Immature natural killer cell (primary cell): Measurements from ENCODE around the gene RNF43. TPM values are rescaled to one million over a fixed set of nuclear protein-coding genes. Genes with fewer than 3 reads are reported as not detected.
A peak's percentile ranks its signal among the peaks of the same experiment; 100 is the strongest.
"Not testable (repeated sequence)": the region's sequence is repeated elsewhere in the genome, so short reads cannot be mapped to it uniquely, and the experiment has no call there.

ENCODE experiments used
- DNase-seq, 3 donors: peaks; one replicate each; pipeline ENCODE4 v3.0.0; 2022; ENCODE audit warnings: mixed read lengths in 1 of 3
- H3K27ac Mint-ChIP-seq, 6 donors: one replicate each; pipeline ENCODE4 v1.8.0; 2020; ENCODE audit warnings: mixed read lengths in 6 of 6, mild to moderate bottlenecking in 5 of 6, inconsistent platforms in 4 of 6, moderate library complexity in 3 of 6
- H3K27me3 Mint-ChIP-seq, 3 donors: one replicate each; pipeline ENCODE4 v1.8.0; 2020 to 2021; ENCODE audit warnings: low read depth in 3 of 3, mild to moderate bottlenecking in 3 of 3, mixed read lengths in 3 of 3, moderate library complexity in 3 of 3, inconsistent platforms in 1 of 3
- H3K36me3 Mint-ChIP-seq, 3 donors: one replicate each; pipeline ENCODE4 v1.8.0; 2020; ENCODE audit warnings: mixed read lengths in 3 of 3, inconsistent platforms in 2 of 3, mild to moderate bottlenecking in 2 of 3
- H3K4me1 Mint-ChIP-seq, 2 donors: one replicate each; pipeline ENCODE4 v1.8.0; 2020; ENCODE audit warnings: inconsistent platforms in 2 of 2, mild to moderate bottlenecking in 2 of 2, mixed read lengths in 2 of 2, moderate library complexity in 1 of 2
- H3K4me3 Mint-ChIP-seq, 5 donors: one replicate each; pipeline ENCODE4 v1.8.0; 2020; ENCODE audit warnings: mild to moderate bottlenecking in 5 of 5, mixed read lengths in 5 of 5, inconsistent platforms in 3 of 5, moderate library complexity in 3 of 5
- H3K9me3 Mint-ChIP-seq, 6 donors: one replicate each; pipeline ENCODE4 v1.8.0; 2020; ENCODE audit warnings: mild to moderate bottlenecking in 6 of 6, mixed read lengths in 6 of 6, inconsistent platforms in 4 of 6, moderate library complexity in 3 of 6
- polyA plus RNA-seq, 3 donors: library from polyadenylated mRNA; unstranded; fragments of 300-500 nt; fragmentation: Illumina TruSeq; gene quantifications; one replicate each; pipeline ENCODE4 v1.2.3, GENCODE V29; 2021

RNF43 gene
- polyA plus RNA-seq, 3 donors from 2014 or later: 0.58 to 2.1 (median 1.3) TPM

- H3K4me1 Mint-ChIP-seq: no peaks in the 10 kb centered on the region
- no peaks in the 10 kb centered on the region for H3K9me3 Mint-ChIP-seq
- DNase-seq: no peak
- H3K4me3 Mint-ChIP-seq: no peak overlapping the region
- H3K36me3 Mint-ChIP-seq: peaks cover 0 to 4% (median 0%) of the 10 kb centered on the region in 3 donors
- H3K27ac Mint-ChIP-seq: no peak overlapping the region
- no peaks in the 10 kb centered on the region for H3K27me3 Mint-ChIP-seq
Observed at GRCh38 chr17:58399974-58400373, 17.4 kb downstream of the RNF43 start.

GRCh38 chr17:58398574-58399266, 18.6 kb downstream of the RNF43 start:
- no peak overlapping the region for H3K4me3 Mint-ChIP-seq
- H3K27me3 Mint-ChIP-seq: peaks cover 0 to 2% (median 0%) of the 10 kb centered on the region in 3 donors
- H3K9me3 Mint-ChIP-seq: no peaks in the 10 kb centered on the region
- H3K4me1 Mint-ChIP-seq: no peaks in the 10 kb centered on the region
- no peak for DNase-seq
- H3K36me3 Mint-ChIP-seq: peaks cover 0 to 4% (median 0%) of the 10 kb centered on the region in 3 donors
- no peak overlapping the region for H3K27ac Mint-ChIP-seq

GRCh38 chr17:58397421-58397820, 19.9 kb downstream of the RNF43 start:
- not testable (repeated sequence) for H3K27ac Mint-ChIP-seq, H3K9me3 Mint-ChIP-seq, H3K4me1 Mint-ChIP-seq, H3K27me3 Mint-ChIP-seq, DNase-seq, H3K36me3 Mint-ChIP-seq, H3K4me3 Mint-ChIP-seq

- no peaks in the 10 kb centered on the region for H3K4me1 Mint-ChIP-seq
- no peak overlapping the region for H3K27ac Mint-ChIP-seq
- DNase-seq: no peak
- H3K4me3 Mint-ChIP-seq: no peak overlapping the region
- no peaks in the 10 kb centered on the region for H3K9me3 Mint-ChIP-seq
- peaks cover 0 to 4% (median 0%) of the 10 kb centered on the region in 3 donors for H3K27me3 Mint-ChIP-seq
- peaks cover 0 to 6% (median 4%) of the 10 kb centered on the region in 3 donors for H3K36me3 Mint-ChIP-seq
Observed at GRCh38 chr17:58396173-58396572, 21.2 kb downstream of the RNF43 start.

- no peak overlapping the region for H3K27ac Mint-ChIP-seq
- H3K9me3 Mint-ChIP-seq: no peaks in the 10 kb centered on the region
- no peak overlapping the region for H3K4me3 Mint-ChIP-seq
- H3K4me1 Mint-ChIP-seq: no peaks in the 10 kb centered on the region
- no peak for DNase-seq
- H3K36me3 Mint-ChIP-seq: peaks cover 0 to 6% (median 4%) of the 10 kb centered on the region in 3 donors
- peaks cover 0 to 5% (median 0%) of the 10 kb centered on the region in 3 donors for H3K27me3 Mint-ChIP-seq
Observed at GRCh38 chr17:58394534-58395223, 22.7 kb downstream of the RNF43 start.

- Mint-ChIP-seq H3K27ac (no peak overlapping the region), H3K9me3 (no peaks in the 10 kb centered on the region), H3K36me3 (peaks cover 0 to 17% (median 4%) of the 10 kb centered on the region in 3 donors), H3K4me3 (no peak overlapping the region), H3K4me1 (peaks cover 3 to 7% of the 10 kb centered on the region in 2 donors), H3K27me3 (peaks cover 0 to 5% (median 2%) of the 10 kb centered on the region in 3 donors)
- no peak for DNase-seq
Observed at GRCh38 chr17:58391302-58391984, 25.9 kb downstream of the RNF43 start.

- Mint-ChIP-seq H3K4me1 (peaks cover 3 to 7% of the 10 kb centered on the region in 2 donors), H3K4me3 (no peak overlapping the region), H3K27ac (no peak overlapping the region), H3K36me3 (peaks cover 0 to 17% (median 0%) of the 10 kb centered on the region in 3 donors), H3K9me3 (no peaks in the 10 kb centered on the region), H3K27me3 (peaks cover 0 to 7% (median 2%) of the 10 kb centered on the region in 3 donors)
- no peak for DNase-seq
Observed at GRCh38 chr17:58390884-58391283, 26.4 kb downstream of the RNF43 start.

GRCh38 chr17:58388302-58389190, 28.8 kb downstream of the RNF43 start:
- Mint-ChIP-seq H3K9me3 (no peaks in the 10 kb centered on the region), H3K4me3 (no peak overlapping the region), H3K4me1 (peaks cover 20 to 27% of the 10 kb centered on the region in 2 donors), H3K27ac (peak overlapping the region in 1 of 6 donors; percentile 55), H3K36me3 (peaks cover 0 to 17% (median 0%) of the 10 kb centered on the region in 3 donors), H3K27me3 (peaks cover 0 to 5% (median 2%) of the 10 kb centered on the region in 3 donors)
- DNase-seq: no peak

- H3K36me3 Mint-ChIP-seq: peaks cover 0 to 17% (median 0%) of the 10 kb centered on the region in 3 donors
- H3K27me3 Mint-ChIP-seq: peaks cover 0 to 5% (median 2%) of the 10 kb centered on the region in 3 donors
- H3K9me3 Mint-ChIP-seq: no peaks in the 10 kb centered on the region
- no peak for DNase-seq
- H3K27ac Mint-ChIP-seq: peak overlapping the region in 2 of 6 donors; percentile 14 to 46
- no peak overlapping the region for H3K4me3 Mint-ChIP-seq
- peaks cover 26 to 30% of the 10 kb centered on the region in 2 donors for H3K4me1 Mint-ChIP-seq
Observed at GRCh38 chr17:58387834-58388233, 29.5 kb downstream of the RNF43 start.

GRCh38 chr17:58386708-58387107, 30.6 kb downstream of the RNF43 start:
- no peak overlapping the region for H3K4me3 Mint-ChIP-seq
- peaks cover 2 to 4% (median 3%) of the 10 kb centered on the region in 3 donors for H3K27me3 Mint-ChIP-seq
- H3K36me3 Mint-ChIP-seq: peaks cover 0 to 12% (median 0%) of the 10 kb centered on the region in 3 donors
- H3K9me3 Mint-ChIP-seq: no peaks in the 10 kb centered on the region
- H3K27ac Mint-ChIP-seq: no peak overlapping the region
- peaks cover 37 to 41% of the 10 kb centered on the region in 2 donors for H3K4me1 Mint-ChIP-seq
- no peak for DNase-seq

- no peak overlapping the region for H3K4me3 Mint-ChIP-seq
- H3K36me3 Mint-ChIP-seq: peaks cover 0 to 10% (median 0%) of the 10 kb centered on the region in 3 donors
- H3K9me3 Mint-ChIP-seq: no peaks in the 10 kb centered on the region
- peak overlapping the region in 2 of 6 donors; percentile 39 to 68 for H3K27ac Mint-ChIP-seq
- peaks cover 50 to 54% of the 10 kb centered on the region in 2 donors for H3K4me1 Mint-ChIP-seq
- DNase-seq: no peak
- H3K27me3 Mint-ChIP-seq: peaks cover 2 to 4% (median 2%) of the 10 kb centered on the region in 3 donors
Observed at GRCh38 chr17:58385359-58385899, 31.9 kb downstream of the RNF43 start.

GRCh38 chr17:58384897-58385296, 32.4 kb downstream of the RNF43 start:
- Mint-ChIP-seq H3K4me3 (no peak overlapping the region), H3K4me1 (peaks cover 55 to 59% of the 10 kb centered on the region in 2 donors), H3K27me3 (peaks cover 2 to 4% (median 2%) of the 10 kb centered on the region in 3 donors), H3K9me3 (no peaks in the 10 kb centered on the region), H3K27ac (peak overlapping the region in 5 of 6 donors; percentile 4 to 68 (median 40)), H3K36me3 (peaks cover 0 to 10% (median 0%) of the 10 kb centered on the region in 3 donors)
- no peak for DNase-seq
